Nephron (organoid): ENCODE measurements around the gene TGIF2.

Experiments used
- H3K27ac Mint-ChIP-seq, 3 experiments: 2 replicates each; pipeline ENCODE4 v1.8.0; 2020; ENCODE audit warnings: mixed read lengths in 3 of 3, mild to moderate bottlenecking in 2 of 3, moderate library complexity in 1 of 3
- H3K27me3 Mint-ChIP-seq: 2 replicates; pipeline ENCODE4 v1.8.0; 2021; ENCODE audit warnings: low read depth, mild to moderate bottlenecking, moderate library complexity, mixed read lengths
- H3K36me3 Mint-ChIP-seq: 2 replicates; pipeline ENCODE4 v1.8.0; 2020; ENCODE audit warnings: low read depth, mixed read lengths
- H3K4me1 Mint-ChIP-seq: 2 replicates; pipeline ENCODE4 v1.8.0; 2020; ENCODE audit warnings: mixed read lengths
- H3K4me3 Mint-ChIP-seq, 3 experiments: 2 replicates each; pipeline ENCODE4 v1.8.0; 2020; ENCODE audit warnings: mild to moderate bottlenecking in 3 of 3, mixed read lengths in 3 of 3, moderate library complexity in 2 of 3
- H3K9me3 Mint-ChIP-seq: 2 replicates; pipeline ENCODE4 v1.8.0; 2020; ENCODE audit warnings: mixed read lengths
- CTCF ChIP-seq, 3 experiments: fragments of 200-600 bp; sonication (generic); IDR thresholded peaks; one replicate each; pipeline ENCODE4 v1.5.0; 2021; ENCODE audit warnings: antibody characterized with exemption in 3 of 3; ENCODE audit not compliant: unreplicated experiment in 3 of 3

The TGIF2 gene

GRCh38 chr20:36582821-36583220, 9.4 kb downstream of the TGIF2 start:
- Mint-ChIP-seq H3K27me3 (no peaks in the 10 kb centered on the region), H3K4me1 (peaks cover 12% of the 10 kb centered on the region), H3K27ac (peak overlapping the region in 1 of 3 experiments; percentile 80), H3K36me3 (peaks cover 52% of the 10 kb centered on the region), H3K4me3 (no peak overlapping the region), H3K9me3 (no peaks in the 10 kb centered on the region)
- no peak for TF ChIP-seq CTCF (IDR thresholded peaks at IDR 0.05; ENCODE audit: unreplicated experiment in 3 of 3)

- Mint-ChIP-seq H3K27me3 (no peaks in the 10 kb centered on the region), H3K27ac (peak overlapping the region in 1 of 3 experiments; percentile 17), H3K9me3 (no peaks in the 10 kb centered on the region), H3K4me3 (no peak overlapping the region), H3K4me1 (peaks cover 12% of the 10 kb centered on the region), H3K36me3 (peaks cover 50% of the 10 kb centered on the region)
- no peak for TF ChIP-seq CTCF (IDR thresholded peaks at IDR 0.05; ENCODE audit: unreplicated experiment in 3 of 3)
These were observed 10.7 kb downstream of the TGIF2 start for GRCh38 chr20:36584018-36584481.

GRCh38 chr20:36585410-36586125, 12.2 kb downstream of the TGIF2 start:
- TF ChIP-seq CTCF (IDR thresholded peaks at IDR 0.05; ENCODE audit: unreplicated experiment in 3 of 3), result no peak
- Mint-ChIP-seq H3K27me3 (no peaks in the 10 kb centered on the region), H3K4me1 (peaks cover 8% of the 10 kb centered on the region)

GRCh38 chr20:36587388-36588070, 14.1 kb downstream of the TGIF2 start:
- Mint-ChIP-seq H3K4me1 (peaks cover 23% of the 10 kb centered on the region), H3K27me3 (no peaks in the 10 kb centered on the region), H3K4me3 (no peak overlapping the region), H3K36me3 (peaks cover 53% of the 10 kb centered on the region), H3K27ac (peak overlapping the region in 2 of 3 experiments; percentile 16 to 47), H3K9me3 (no peaks in the 10 kb centered on the region)
- no peak for TF ChIP-seq CTCF (IDR thresholded peaks at IDR 0.05; ENCODE audit: unreplicated experiment in 3 of 3)

More at GRCh38 chr20:36585410-36586125, 12.2 kb downstream of the TGIF2 start:
- Mint-ChIP-seq H3K9me3 (no peaks in the 10 kb centered on the region), H3K27ac (peak overlapping the region in 1 of 3 experiments; percentile 76), H3K36me3 (peaks cover 43% of the 10 kb centered on the region), H3K4me3 (no peak overlapping the region)

GRCh38 chr20:36591281-36591680, 17.9 kb downstream of the TGIF2 start:
- no peaks in the 10 kb centered on the region for H3K27me3 Mint-ChIP-seq
- H3K27ac Mint-ChIP-seq, result peak overlapping the region; percentile 43 to 74 (median 68)
- no peak overlapping the region for H3K4me3 Mint-ChIP-seq
- H3K4me1 Mint-ChIP-seq, result peaks cover 23% of the 10 kb centered on the region
- peaks cover 61% of the 10 kb centered on the region for H3K36me3 Mint-ChIP-seq
- TF ChIP-seq CTCF (IDR thresholded peaks at IDR 0.05; ENCODE audit: unreplicated experiment in 3 of 3), result no peak
- no peaks in the 10 kb centered on the region for H3K9me3 Mint-ChIP-seq
